LHCN-M2 (cell line): Measurements from ENCODE around the gene NELFA. TPM values are rescaled to one million over a fixed set of nuclear protein-coding genes. Genes with fewer than 3 reads are reported as not detected.
A peak's percentile ranks its signal among the peaks of the same experiment; 100 is the strongest.
"Not testable (repeated sequence)": the region's sequence is repeated elsewhere in the genome, so short reads cannot be mapped to it uniquely, and the experiment has no call there.

Experiments
- DNase-seq: peaks from one replicate; pipeline ENCODE4 v3.0.0-alpha.2; 2012; ENCODE audit warnings: low read depth
- total RNA-seq: library from RNA; depleted of rRNA; stranded (reverse); fragments of >200 nt; gene quantifications from 2 replicates; pipeline ENCODE4 v1.2.3, GENCODE V29; 2014

NELFA gene
- total RNA-seq, 1 experiment from 2014 or later = 18.9 TPM

DNA sequence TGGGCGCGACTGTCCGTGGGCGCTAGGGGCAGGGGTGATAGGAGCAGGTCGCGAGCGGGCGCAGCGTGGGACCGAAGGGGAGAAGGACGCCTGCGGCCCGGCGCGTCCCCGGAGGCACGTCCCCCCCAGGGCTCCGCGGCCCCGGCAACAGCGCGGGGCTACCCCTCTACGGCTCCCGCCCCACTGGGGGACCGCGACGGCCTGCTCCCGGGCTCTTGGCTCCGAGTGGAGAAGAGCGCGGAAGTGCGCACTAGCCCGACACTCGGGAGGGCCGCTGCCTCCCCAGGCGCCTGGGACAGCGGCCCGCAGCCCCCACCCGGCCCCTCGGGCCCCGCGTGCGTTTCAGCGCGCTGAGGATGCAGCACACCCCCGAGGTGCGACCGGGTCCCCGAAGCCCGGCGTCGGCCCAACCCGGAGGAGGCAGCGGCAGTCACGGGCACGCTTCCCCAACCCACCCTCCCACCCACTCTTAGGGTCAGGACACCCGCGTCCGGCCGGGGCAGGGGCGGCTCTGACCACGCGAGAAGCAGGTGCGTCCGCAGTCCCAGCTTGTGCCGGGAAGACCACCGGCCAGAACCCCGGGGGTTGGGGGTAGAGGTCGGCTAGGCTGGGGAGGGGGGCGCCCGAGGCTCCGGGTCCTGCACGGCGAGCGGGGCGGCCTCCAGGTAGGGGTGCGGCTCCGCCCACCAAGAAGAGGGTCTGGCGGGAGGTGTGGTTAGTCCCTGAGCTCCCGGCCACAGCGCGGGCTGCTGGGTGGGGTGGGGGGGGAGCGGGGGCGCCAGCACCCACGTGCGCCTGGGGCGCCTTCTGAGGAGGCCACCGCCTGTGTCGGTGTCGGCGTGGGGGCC is 31.8 kb upstream of the NELFA start:
- DNase-seq = no peak

GRCh38 chr4:2036866-2037265 is 28.1 kb upstream of the NELFA start:
- no peak for DNase-seq

DNA sequence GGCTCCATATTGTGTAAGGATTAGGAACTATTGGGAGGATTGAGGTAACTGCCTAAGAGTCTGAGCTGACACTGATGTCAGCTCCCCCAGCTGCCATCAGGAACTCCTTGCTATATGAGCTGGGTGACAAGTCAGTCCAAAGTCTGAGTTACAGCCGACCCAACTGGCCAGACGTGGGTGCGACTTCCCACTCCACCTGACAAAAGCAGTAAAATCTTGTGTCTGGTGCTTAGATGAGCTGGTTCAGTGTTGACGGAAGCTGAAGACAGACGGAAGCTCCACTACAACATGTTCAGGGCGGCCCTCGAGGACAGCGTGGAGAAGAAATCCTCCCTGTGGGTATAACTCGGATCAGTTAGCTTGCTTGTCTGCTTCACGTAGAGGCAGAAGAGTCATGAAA is 27.6 kb upstream of the NELFA start:
- DNase-seq = no peak

- DNase-seq = not testable (repeated sequence)
Measured at GRCh38 chr4:2031161-2031560, 22.4 kb upstream of the NELFA start.

DNA sequence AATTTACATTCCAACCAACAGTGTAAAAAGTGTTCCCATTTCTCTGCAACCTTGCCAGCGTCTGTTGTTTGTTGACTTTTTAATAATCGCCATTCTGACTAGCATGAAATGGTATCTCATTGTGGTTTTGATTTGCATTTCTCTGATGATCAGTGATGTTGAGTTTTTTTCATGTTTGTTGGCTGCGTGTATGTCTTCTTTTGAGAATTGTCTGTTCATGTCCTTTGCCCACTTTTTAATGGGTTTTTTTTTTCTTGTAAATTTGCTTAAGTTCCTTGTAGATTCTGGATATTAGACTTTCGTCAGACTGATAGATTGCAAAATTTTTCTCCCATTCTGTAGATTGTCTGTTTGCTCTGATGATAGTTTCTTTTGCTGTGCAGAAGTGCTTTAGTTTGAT is 18.3 kb upstream of the NELFA start:
- peak; percentile 8 for DNase-seq

DNA sequence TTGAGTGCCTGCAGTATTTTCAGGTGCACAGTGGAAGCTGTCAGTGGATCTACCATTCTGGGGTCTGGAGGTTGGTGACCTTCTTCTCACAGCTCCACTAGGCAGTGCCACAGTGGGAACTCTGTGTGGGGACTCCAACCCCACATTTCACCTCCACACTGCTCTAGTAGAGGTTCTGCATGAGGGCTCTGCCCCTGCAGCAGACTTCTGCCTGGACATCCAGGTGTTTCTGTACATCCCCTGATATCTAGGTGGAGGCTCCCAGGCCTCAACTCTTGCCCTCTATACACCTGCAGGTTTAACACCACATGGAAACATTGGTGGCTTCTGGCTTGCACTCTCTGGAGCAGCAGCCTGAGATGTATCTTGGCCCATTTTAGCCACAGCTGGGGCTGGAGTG is 17.0 kb upstream of the NELFA start:
- DNase-seq = no peak

DNA sequence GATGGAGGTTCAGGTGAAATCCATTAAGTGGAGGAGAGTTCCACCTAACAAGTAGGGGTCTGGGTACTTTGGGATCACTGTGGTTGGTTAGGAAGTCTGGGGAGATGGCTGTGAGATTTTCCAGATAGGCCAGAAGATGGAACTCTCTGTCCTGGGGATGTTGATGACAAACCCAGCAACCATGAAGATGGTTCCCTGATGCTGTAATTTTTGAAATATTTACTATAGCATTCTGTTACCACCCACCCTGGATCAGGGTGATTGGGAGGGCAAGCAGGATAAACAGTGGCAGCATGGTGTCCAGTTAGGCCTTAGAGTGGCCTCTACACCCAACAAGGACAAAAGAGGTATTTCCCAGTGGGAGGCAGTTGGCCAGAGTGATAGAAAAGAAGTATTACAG is 15.9 kb upstream of the NELFA start:
- no peak for DNase-seq

GRCh38 chr4:2021358-2022018 is 12.7 kb upstream of the NELFA start:
- not testable (repeated sequence) for DNase-seq

DNA sequence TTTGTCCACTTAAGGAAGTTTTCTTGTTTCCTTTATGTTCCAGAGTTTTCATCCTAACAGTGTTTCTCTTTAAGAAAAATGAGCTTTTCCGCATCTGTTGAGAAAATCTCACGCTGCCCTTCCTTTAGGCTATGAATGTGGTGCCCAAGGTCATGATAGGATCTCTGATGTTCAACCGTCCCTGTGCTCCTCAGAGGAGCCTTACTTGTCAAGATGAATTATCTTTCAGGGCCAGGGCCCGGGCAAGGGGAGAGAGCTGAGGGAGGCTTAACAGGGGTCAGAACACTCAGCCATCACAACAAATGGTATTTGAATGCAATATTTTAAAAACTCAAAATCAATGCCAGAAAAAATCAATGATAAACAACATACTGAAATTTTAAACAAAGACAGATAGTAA is 6.2 kb upstream of the NELFA start:
- no peak for DNase-seq

- DNase-seq = no peak
Measured at GRCh38 chr4:2011583-2011982, 2.8 kb upstream of the NELFA start.

GRCh38 chr4:2009651-2010233 is 968 bp upstream of the NELFA start:
- DNase-seq = peak; percentile 60

- DNase-seq = no peak
Measured at GRCh38 chr4:2008671-2008920, 178 bp downstream of the NELFA start.

DNA sequence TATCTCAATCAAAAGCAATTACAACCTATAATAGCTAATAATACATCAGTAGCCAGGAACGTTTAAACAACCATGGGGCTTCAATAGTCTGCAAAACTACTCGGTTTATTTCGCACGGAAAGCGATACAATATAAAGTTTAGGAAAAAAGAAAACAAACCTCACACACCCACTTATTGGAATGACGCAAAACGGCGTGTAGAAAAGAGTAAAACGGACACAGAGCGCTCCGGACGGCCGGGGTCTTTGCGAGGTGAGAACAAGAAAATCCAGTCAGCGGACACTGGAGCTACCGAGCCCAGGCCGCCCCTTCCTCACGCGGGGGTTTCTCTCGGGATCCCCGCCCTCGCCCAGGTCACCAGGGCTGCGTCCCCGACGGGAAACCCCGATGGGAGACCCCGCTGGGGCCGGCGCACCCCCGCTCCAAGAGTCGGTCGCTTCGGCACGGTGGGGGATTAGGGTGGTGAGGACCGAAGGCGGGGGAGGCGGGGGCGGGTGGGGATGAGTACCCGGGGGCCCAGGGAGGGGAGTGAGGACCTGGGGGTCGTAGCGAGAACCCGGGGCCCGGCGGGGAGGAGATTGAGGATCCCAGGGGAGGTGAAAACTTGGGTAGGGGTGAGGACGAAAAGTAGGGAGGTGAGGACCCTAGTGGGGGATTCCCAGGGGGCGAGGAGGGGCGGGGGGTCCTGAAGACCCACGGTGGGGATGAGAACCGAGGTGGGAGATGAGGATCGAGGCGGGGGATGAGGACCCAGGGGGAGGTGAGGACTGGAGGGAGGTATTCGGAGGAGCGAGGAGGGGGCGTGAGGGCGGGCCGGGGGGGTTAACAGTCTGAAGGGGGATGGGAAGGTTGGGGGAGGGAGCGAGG is 737 bp downstream of the NELFA start:
- no peak for DNase-seq

DNA sequence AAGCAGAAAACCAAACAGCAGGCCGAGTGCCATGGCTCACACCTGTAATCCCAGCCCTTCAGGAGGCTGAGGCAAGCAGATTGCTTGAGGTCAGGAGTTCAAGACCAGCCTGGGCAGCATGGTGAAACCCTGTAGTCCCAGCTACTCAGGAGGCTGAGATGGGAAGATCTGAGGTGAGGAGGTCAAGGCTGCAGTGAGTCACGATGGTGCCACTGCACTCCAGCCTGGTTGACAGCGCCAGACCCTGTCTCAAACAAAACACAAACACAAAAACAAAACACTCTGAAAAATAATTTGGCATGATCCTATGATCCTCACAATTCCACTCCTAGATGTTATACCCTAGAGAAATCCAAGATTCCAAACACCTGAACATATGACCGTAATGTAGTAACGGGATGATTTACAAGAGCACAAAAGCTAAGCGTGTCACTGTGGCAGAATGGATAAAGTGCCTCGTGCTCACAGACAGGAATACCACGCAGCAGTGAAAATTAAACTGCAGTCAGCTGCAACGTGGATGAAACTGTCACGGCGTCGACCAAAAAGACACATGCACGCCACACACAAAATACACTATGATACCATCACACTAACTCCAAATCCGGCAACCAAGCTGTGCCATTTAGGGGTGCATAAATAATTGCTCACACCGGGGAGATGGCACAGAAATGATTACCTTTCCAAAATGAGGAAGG is 1.7 kb downstream of the NELFA start:
- no peak for DNase-seq

- DNase-seq = no peak
Measured at GRCh38 chr4:2006367-2006766, 2.4 kb downstream of the NELFA start.

DNA sequence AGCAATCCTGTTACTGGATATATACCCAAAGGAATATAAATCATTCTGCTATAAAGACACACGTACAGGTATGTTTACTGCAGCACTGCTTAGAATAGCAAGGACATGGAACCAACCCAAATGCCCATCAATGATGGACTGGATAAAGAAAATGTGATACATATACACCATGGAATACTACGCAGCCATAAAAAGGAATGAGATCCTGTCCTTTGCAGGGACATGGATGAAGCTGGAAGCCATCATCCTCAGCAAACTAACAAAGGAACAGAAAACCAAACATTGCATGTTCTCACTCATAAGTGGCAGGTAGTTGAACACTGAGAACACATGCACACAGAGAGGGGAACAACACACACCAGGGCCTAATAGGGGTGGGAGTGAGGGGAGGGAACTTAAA is 5.4 kb downstream of the NELFA start:
- not testable (repeated sequence) for DNase-seq

GRCh38 chr4:1999308-1999707 is 9.5 kb downstream of the NELFA start:
- DNase-seq = not testable (repeated sequence)

DNA sequence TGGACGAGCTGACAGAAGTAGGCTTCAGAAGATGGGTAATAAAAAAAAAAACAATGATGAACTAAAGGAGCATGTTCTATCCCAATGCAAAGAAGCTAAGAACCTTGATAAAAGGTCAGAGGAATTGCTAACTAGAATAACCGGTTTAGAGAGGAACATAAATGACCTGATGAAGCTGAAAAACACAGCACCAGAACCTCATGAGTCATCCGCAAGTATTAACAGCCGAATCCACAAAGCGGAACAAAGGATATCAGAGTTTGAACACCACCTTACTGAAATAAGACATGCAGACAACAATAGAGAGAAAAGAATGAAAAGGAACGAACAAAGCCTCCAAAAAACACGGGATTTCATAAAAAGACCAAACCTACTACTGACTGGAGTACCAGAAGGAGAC is 10.5 kb downstream of the NELFA start:
- DNase-seq = no peak

GRCh38 chr4:1997712-1998111 is 11.1 kb downstream of the NELFA start:
- DNase-seq = no peak

DNA sequence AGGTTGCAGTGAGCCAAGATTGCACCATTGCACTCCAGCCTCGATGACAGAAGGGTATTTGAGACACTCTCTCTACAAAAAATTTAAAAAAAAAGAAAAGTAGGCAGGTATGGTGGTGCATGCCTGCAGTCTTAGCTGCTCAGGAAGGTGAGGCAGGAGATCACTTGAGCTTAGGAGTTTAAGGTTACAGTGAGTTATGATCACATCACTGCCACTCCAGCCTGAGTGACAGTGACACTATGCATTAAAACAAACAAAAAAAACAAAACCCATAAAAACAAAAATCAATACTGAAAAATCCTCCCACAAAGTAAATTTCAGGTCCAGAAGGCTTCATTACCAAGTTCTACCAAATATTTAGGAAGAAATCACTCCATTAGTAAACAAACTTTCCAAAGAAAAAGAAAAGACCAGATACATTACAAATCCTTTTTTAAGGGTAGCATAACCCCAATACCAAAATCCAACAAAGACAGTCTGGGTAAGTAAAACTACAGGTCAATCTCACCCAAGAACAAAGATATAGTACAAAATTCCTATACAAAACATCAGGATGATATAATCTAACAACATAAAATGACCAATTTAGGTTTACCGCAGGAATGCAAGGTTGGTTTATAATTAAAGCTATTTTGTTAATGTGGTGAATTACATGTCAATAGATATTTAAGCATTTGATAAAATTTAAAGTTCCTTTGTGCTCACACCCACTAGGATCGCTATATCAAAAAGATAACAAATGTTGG is 11.7 kb downstream of the NELFA start:
- no peak for DNase-seq

DNA sequence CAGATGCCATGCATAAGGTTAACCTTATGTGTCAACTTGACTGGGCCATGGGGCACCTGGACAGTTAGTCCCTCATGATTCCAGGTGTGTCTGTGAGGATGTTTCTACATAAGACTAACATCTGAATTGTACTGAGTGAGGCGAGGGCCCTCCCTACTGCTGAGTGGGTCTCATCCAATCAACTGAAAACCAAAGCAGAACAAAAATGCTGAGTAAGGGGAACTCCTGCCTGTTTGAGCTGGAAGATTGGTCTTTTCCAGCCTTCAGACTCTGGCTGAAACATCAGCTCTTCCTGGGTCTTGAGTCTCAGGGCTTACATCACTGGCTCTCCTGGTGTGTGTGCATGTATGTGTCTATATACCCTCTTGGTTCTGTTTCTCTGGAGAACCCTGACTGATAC is 13.8 kb downstream of the NELFA start:
- no peak for DNase-seq
